ENCODE data around the gene PRKAG1.
"Not testable (repeated sequence)": the region's sequence is repeated elsewhere in the genome, so short reads cannot be mapped to it uniquely, and the experiment has no call there.

The PRKAG1 gene

DNA sequence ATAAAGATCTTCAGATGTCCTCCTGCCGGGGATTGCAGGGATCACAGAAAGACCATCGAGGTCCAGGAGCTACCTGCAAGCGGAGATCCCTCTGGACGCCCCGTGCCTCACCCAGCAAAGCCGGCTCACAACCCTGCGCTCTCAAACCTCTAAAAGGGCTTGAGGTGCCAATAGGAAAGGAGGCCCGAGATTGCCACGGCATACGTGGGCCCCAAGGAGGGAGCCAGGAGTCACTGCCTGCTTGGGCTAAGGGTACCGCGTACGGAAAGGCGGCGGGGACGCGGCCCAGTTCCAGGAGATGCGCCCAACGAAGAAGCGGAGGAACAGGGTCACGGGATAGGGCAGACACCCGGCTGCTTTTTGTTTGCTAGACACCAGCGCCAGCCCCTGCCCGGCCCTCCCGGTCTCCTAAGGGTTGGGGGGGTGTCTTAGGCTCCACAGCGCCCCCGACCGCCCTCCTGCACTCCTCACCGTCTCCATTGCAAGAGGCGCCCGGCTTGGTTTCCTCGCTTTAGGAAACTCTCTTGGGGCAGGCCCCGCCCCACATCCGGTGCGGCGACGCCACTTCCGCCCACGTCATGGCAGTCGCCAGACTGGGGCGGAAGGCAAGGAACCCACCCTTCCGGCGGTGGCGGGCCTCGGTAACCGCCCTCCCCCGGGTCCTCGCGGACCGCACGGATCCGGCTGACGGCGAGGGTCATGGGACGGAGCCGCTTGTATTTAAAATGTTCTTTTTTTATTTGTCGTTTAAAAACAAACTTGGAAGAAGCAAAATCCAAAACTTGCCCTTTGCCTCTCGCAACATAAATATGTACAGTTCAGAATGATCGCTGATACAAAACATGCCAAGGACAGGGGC, at the start of gene PRKAG1:
Gene PRKAG1, minus strand, starts transcription at position 516 of the 859 bp plus-strand sequence. Its CDS starts 36 bp downstream, at position 480.
- Histone ChIP-seq H3K9me2 (ENCODE audit: low read depth, low read length) (no peaks in the 10 kb centered on the region), H3K4me3 (ENCODE audit: low read depth, low read length, poor library complexity, severe bottlenecking) (peak within 1 kb of the TSS; percentile 81), H2AFZ (ENCODE audit: low read length) (no peak within 1 kb of the TSS), H3K4me2 (ENCODE audit: low read length) (peak within 1 kb of the TSS; percentile 92), H3K36me3 (ENCODE audit: insufficient read depth, low read length) (peaks cover 29% of the 10 kb centered on the region), H4K20me1 (ENCODE audit: insufficient read depth, low read length) (no peaks in the 10 kb centered on the region), H3F3A (ENCODE audit: insufficient read depth, low read length) (peaks cover 4% of the 10 kb centered on the region; the same call in 1 of the 2 replicates), H3K4me1 (ENCODE audit: insufficient read depth, low read length, severe bottlenecking) (peaks cover 24% of the 10 kb centered on the region), H3K79me2 (ENCODE audit: insufficient read depth, low read length) (no peaks in the 10 kb centered on the region), H3K27me3 (ENCODE audit: insufficient read depth, low read length) (no peaks in the 10 kb centered on the region), H3K9me3 (ENCODE audit: low read length) (no peaks in the 10 kb centered on the region), H3K9ac (ENCODE audit: low read length) (peak within 1 kb of the TSS; percentile 83), H3K27ac (ENCODE audit: low read depth, low read length, poor library complexity, severe bottlenecking) (peak within 1 kb of the TSS; percentile 96)
- TF ChIP-seq EZH2 (IDR thresholded peaks at IDR 0.05; ENCODE audit: borderline replicate concordance, low read length), result no peak
- TF ChIP-seq, protein P1, sequence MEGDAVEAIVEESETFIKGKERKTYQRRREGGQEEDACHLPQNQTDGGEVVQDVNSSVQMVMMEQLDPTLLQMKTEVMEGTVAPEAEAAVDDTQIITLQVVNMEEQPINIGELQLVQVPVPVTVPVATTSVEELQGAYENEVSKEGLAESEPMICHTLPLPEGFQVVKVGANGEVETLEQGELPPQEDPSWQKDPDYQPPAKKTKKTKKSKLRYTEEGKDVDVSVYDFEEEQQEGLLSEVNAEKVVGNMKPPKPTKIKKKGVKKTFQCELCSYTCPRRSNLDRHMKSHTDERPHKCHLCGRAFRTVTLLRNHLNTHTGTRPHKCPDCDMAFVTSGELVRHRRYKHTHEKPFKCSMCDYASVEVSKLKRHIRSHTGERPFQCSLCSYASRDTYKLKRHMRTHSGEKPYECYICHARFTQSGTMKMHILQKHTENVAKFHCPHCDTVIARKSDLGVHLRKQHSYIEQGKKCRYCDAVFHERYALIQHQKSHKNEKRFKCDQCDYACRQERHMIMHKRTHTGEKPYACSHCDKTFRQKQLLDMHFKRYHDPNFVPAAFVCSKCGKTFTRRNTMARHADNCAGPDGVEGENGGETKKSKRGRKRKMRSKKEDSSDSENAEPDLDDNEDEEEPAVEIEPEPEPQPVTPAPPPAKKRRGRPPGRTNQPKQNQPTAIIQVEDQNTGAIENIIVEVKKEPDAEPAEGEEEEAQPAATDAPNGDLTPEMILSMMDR (IDR thresholded peaks at IDR 0.05; ENCODE audit: low read length), result peak; percentile 56

DNA sequence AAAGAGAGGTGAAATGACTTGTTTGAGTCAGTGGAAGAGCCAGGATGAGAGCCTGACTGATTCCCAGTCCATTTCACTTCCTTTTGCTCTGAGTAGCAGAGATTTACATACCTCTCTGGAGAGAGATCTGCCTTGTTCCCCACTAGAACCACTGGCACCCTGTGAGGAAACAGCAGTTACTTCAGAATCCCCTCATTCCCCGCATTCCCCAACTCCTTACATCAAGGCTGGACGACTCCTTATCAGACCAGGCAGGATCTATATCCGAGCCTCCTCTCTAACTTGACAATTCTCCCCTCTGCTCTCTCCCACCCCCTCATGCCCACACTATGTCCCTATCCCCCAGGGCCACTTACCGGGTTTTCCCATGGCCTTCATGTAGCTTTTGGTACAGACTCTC, 47.5 kb upstream of the PRKAG1 start:
- Histone ChIP-seq H3K9me2 (ENCODE audit: low read depth, low read length) (no peaks in the 10 kb centered on the region), H3K4me2 (ENCODE audit: low read length) (no peak overlapping the region), H3K27me3 (ENCODE audit: insufficient read depth, low read length) (no peaks in the 10 kb centered on the region), H3K9ac (ENCODE audit: low read length) (no peak overlapping the region), H3F3A (ENCODE audit: insufficient read depth, low read length) (no peaks in the 10 kb centered on the region), H2AFZ (ENCODE audit: low read length) (no peak overlapping the region), H3K27ac (ENCODE audit: low read depth, low read length, poor library complexity, severe bottlenecking) (no peak overlapping the region), H3K36me3 (ENCODE audit: insufficient read depth, low read length) (no peaks in the 10 kb centered on the region), H3K4me3 (ENCODE audit: low read depth, low read length, poor library complexity, severe bottlenecking) (no peak overlapping the region), H3K4me1 (ENCODE audit: insufficient read depth, low read length, severe bottlenecking) (peaks cover 26% of the 10 kb centered on the region), H3K79me2 (ENCODE audit: insufficient read depth, low read length) (no peaks in the 10 kb centered on the region), H4K20me1 (ENCODE audit: insufficient read depth, low read length) (no peaks in the 10 kb centered on the region), H3K9me3 (ENCODE audit: low read length) (no peaks in the 10 kb centered on the region)
- TF ChIP-seq, protein P1 (IDR thresholded peaks at IDR 0.05; ENCODE audit: low read length), result no peak
- TF ChIP-seq EZH2 (IDR thresholded peaks at IDR 0.05; ENCODE audit: borderline replicate concordance, low read length), result no peak

DNA sequence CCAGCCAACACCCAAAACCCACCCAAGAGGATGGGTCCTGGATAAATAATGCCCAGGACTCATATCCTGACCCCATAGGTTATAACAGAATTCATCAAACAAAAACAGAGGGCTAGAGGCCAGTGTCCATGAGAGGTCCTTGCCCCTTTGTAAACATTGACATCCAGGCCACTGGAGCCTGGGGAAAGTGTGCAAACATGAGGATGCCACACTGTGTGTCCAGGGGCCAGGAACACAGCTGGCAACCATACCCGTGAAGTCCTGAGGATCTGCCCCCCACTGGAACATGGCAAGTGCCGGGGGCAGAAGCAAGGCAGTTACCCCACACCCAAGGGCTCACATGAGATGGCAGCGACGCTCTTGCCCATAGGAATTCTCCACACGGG, 46.2 kb upstream of the PRKAG1 start:
- Histone ChIP-seq H3K79me2 (ENCODE audit: insufficient read depth, low read length) (peaks cover 6% of the 10 kb centered on the region; the same call in 1 of the 2 replicates), H3K27ac (ENCODE audit: low read depth, low read length, poor library complexity, severe bottlenecking) (no peak overlapping the region), H3K9ac (ENCODE audit: low read length) (no peak overlapping the region), H4K20me1 (ENCODE audit: insufficient read depth, low read length) (no peaks in the 10 kb centered on the region), H3K9me3 (ENCODE audit: low read length) (no peaks in the 10 kb centered on the region), H3K9me2 (ENCODE audit: low read depth, low read length) (no peaks in the 10 kb centered on the region), H3F3A (ENCODE audit: insufficient read depth, low read length) (no peaks in the 10 kb centered on the region), H3K4me1 (ENCODE audit: insufficient read depth, low read length, severe bottlenecking) (peaks cover 22% of the 10 kb centered on the region), H3K36me3 (ENCODE audit: insufficient read depth, low read length) (no peaks in the 10 kb centered on the region), H3K27me3 (ENCODE audit: insufficient read depth, low read length) (no peaks in the 10 kb centered on the region), H3K4me2 (ENCODE audit: low read length) (no peak overlapping the region), H2AFZ (ENCODE audit: low read length) (no peak overlapping the region), H3K4me3 (ENCODE audit: low read depth, low read length, poor library complexity, severe bottlenecking) (no peak overlapping the region)
- TF ChIP-seq EZH2 (IDR thresholded peaks at IDR 0.05; ENCODE audit: borderline replicate concordance, low read length), result no peak
- TF ChIP-seq, protein P1 (IDR thresholded peaks at IDR 0.05; ENCODE audit: low read length), result no peak

DNA sequence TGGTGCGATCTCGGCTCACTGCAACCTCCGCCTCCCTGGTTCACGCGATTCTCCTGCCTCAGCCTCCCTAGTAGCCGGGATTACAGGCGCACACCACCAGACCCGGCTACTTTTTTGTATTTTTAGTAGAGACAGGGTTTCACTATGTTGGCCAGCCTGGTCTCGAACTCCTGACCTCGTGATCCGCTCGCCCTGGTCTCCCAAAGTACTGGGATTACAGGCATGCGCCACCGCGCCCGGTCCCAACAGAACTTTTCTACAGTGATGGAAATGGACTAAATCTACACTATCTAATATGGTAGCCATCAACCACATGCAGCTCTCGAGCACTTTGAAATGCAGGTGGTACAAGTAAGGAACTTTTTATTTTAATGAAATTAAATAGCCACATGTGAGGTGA, 43.3 kb upstream of the PRKAG1 start:
- H3K79me2 ChIP-seq (ENCODE audit: insufficient read depth, low read length), result peaks cover 34% of the 10 kb centered on the region
- not testable (repeated sequence) for H4K20me1 ChIP-seq (ENCODE audit: insufficient read depth, low read length); H2AFZ ChIP-seq (ENCODE audit: low read length); H3K9ac ChIP-seq (ENCODE audit: low read length); H3F3A ChIP-seq (ENCODE audit: insufficient read depth, low read length); H3K27me3 ChIP-seq (ENCODE audit: insufficient read depth, low read length); H3K36me3 ChIP-seq (ENCODE audit: insufficient read depth, low read length); H3K9me3 ChIP-seq (ENCODE audit: low read length); H3K27ac ChIP-seq (ENCODE audit: low read depth, low read length, poor library complexity, severe bottlenecking); H3K9me2 ChIP-seq (ENCODE audit: low read depth, low read length)
- H3K4me3 ChIP-seq (ENCODE audit: low read depth, low read length, poor library complexity, severe bottlenecking), result peak overlapping the region; percentile 76
- peak overlapping the region; percentile 99; the same call in 1 of the 2 replicates for H3K4me2 ChIP-seq (ENCODE audit: low read length)
- peaks cover 38% of the 10 kb centered on the region for H3K4me1 ChIP-seq (ENCODE audit: insufficient read depth, low read length, severe bottlenecking)
